OCI-LY3 (cell line): ENCODE data around the gene KRTAP5-9.

ENCODE experiments used
- CTCF ChIP-seq: fragments of 200-600, 300-600 bp; sonication (generic); IDR thresholded peaks from 2 replicates; pipeline ENCODE4 v1.5.1; 2014; ENCODE audit warnings: antibody characterized with exemption, low read length, low read depth
- EZH2phosphoT487 ChIP-seq: fragments of 200-600 bp; shearing (Covaris generic); IDR thresholded peaks from 2 replicates; pipeline ENCODE4 v1.6.1; 2018; ENCODE audit warnings: antibody characterized with exemption, mixed run types, low read depth

GRCh38 chr11:71581826-71582225 is 33.6 kb downstream of the KRTAP5-9 start:
- TF ChIP-seq CTCF (no peak), EZH2phosphoT487 (no peak)
